Mesenchymal stem cell (in vitro differentiated cells and primary cell): ENCODE data around the gene MCOLN1. TPM values are rescaled to one million over a fixed set of nuclear protein-coding genes. Genes with fewer than 3 reads are reported as not detected.

ENCODE experiments used
- DNase-seq: peaks from one replicate; pipeline ENCODE4 v3.0.0-alpha.2; 2013
- H2AFZ ChIP-seq: one replicate; pipeline ENCODE4 v1.6.1; 2013; ENCODE audit warnings: low read depth, mild to moderate bottlenecking, control low read depth, inconsistent platforms, low read length, moderate library complexity
- H2AK5ac ChIP-seq: 2 replicates; pipeline ENCODE4 v1.6.1; 2013; ENCODE audit warnings: low read length, moderate library complexity, mild to moderate bottlenecking, inconsistent platforms; ENCODE audit not compliant: severe bottlenecking
- H2BK120ac ChIP-seq: one replicate; pipeline ENCODE4 v1.6.1; 2013; ENCODE audit warnings: low read depth, mild to moderate bottlenecking, inconsistent platforms, low read length, moderate library complexity
- H2BK12ac ChIP-seq, 2 experiments: one replicate each; pipeline ENCODE4 v1.6.1; 2013; ENCODE audit warnings: inconsistent platforms in 2 of 2, low read length in 2 of 2, mild to moderate bottlenecking in 2 of 2, moderate library complexity in 2 of 2, control low read depth in 1 of 2
- H2BK15ac ChIP-seq: one replicate; pipeline ENCODE4 v1.6.1; 2013; ENCODE audit warnings: mild to moderate bottlenecking, low read depth, inconsistent platforms; ENCODE audit not compliant: poor library complexity, severe bottlenecking
- H2BK5ac ChIP-seq: 2 replicates; pipeline ENCODE4 v1.6.1; 2013; ENCODE audit warnings: low read depth, mild to moderate bottlenecking, low read length, control low read depth, inconsistent platforms; ENCODE audit not compliant: poor library complexity, severe bottlenecking
- H3K14ac ChIP-seq, 2 experiments: one replicate each; pipeline ENCODE4 v1.6.1; 2013; ENCODE audit warnings: inconsistent platforms in 2 of 2, low read length in 2 of 2, control low read depth in 1 of 2, mild to moderate bottlenecking in 1 of 2, moderate library complexity in 1 of 2
- H3K18ac ChIP-seq, 2 experiments: one replicate each; pipeline ENCODE4 v1.6.1; 2013; ENCODE audit warnings: inconsistent platforms in 2 of 2, low read length in 2 of 2, control low read depth in 1 of 2, low read depth in 1 of 2, mild to moderate bottlenecking in 1 of 2
- H3K23ac ChIP-seq, 2 experiments: one replicate each; pipeline ENCODE4 v1.6.1; 2013; ENCODE audit warnings: inconsistent platforms in 2 of 2, low read length in 2 of 2, mild to moderate bottlenecking in 2 of 2, moderate library complexity in 2 of 2, control low read depth in 1 of 2
- H3K27ac ChIP-seq: 2 replicates; pipeline ENCODE4 v1.5.1; 2013; ENCODE audit warnings: mild to moderate bottlenecking, moderate library complexity, low read length, control low read depth, inconsistent platforms; ENCODE audit not compliant: poor library complexity, severe bottlenecking
- H3K27me3 ChIP-seq, 2 experiments: 2 replicates each; pipeline versions ENCODE4 v1.6.1 to v1.7.0; 2013; ENCODE audit warnings: low read length in 2 of 2, mild to moderate bottlenecking in 2 of 2, moderate library complexity in 2 of 2, control low read depth in 1 of 2, inconsistent platforms in 1 of 2; ENCODE audit not compliant: control insufficient read depth in 1 of 2, insufficient read depth in 1 of 2
- H3K36me3 ChIP-seq, 2 experiments: 2 replicates each; pipeline versions ENCODE4 v1.6.1 to v1.7.0; 2013; ENCODE audit warnings: low read length in 2 of 2, control low read depth in 1 of 2, inconsistent platforms in 1 of 2, low read depth in 1 of 2, mild to moderate bottlenecking in 1 of 2; ENCODE audit not compliant: insufficient read depth in 2 of 2, control insufficient read depth in 1 of 2
- H3K4ac ChIP-seq, 2 experiments: one replicate each; pipeline ENCODE4 v1.6.1; 2013; ENCODE audit warnings: inconsistent platforms in 2 of 2, low read length in 2 of 2, mild to moderate bottlenecking in 2 of 2, moderate library complexity in 2 of 2, control low read depth in 1 of 2, low read depth in 1 of 2
- H3K4me1 ChIP-seq: 2 replicates; pipeline ENCODE4 v1.6.1; 2013; ENCODE audit warnings: low read depth, low read length, control low read depth; ENCODE audit not compliant: control insufficient read depth, insufficient read depth
- H3K4me2 ChIP-seq: 2 replicates; pipeline ENCODE4 v1.6.1; 2013; ENCODE audit warnings: low read length, mild to moderate bottlenecking, inconsistent platforms; ENCODE audit not compliant: poor library complexity, severe bottlenecking
- H3K4me3 ChIP-seq, 2 experiments: 2 replicates each; pipeline versions ENCODE4 v1.5.1 to v1.7.0; 2013; ENCODE audit warnings: low read length in 2 of 2, mild to moderate bottlenecking in 2 of 2, control low read depth in 1 of 2, low read depth in 1 of 2; ENCODE audit not compliant: insufficient read depth in 1 of 2
- H3K79me1 ChIP-seq: replicated peaks from 2 replicates; pipeline ENCODE4 v1.6.1; 2013; ENCODE audit warnings: mild to moderate bottlenecking, control low read depth, low read length, inconsistent platforms; ENCODE audit not compliant: poor library complexity, severe bottlenecking
- H3K9ac ChIP-seq: 2 replicates; pipeline ENCODE4 v1.7.0; 2013; ENCODE audit warnings: mild to moderate bottlenecking, low read length, moderate library complexity
- H3K9me3 ChIP-seq: 2 replicates; pipeline ENCODE4 v1.7.0; 2013; ENCODE audit warnings: mild to moderate bottlenecking, low read length; ENCODE audit not compliant: control insufficient read depth
- H4K8ac ChIP-seq: one replicate; pipeline ENCODE4 v1.6.1; 2013; ENCODE audit warnings: inconsistent platforms, mild to moderate bottlenecking, low read length, moderate library complexity
- H4K91ac ChIP-seq: one replicate; pipeline ENCODE4 v1.6.1; 2013; ENCODE audit warnings: mild to moderate bottlenecking, low read length, inconsistent platforms
- WGBS: methylation state at CpG from one replicate; pipeline ENCODE4 v1.1.7; 2013; ENCODE audit warnings: mixed read lengths; 5-methylcytosine and 5-hydroxymethylcytosine counted together
- polyA plus RNA-seq, 2 experiments: library from polyadenylated mRNA; stranded (reverse); fragments of 200-250 nt; gene quantifications; one replicate each; pipeline ENCODE4 v1.2.3, GENCODE V29; 2013

Gene MCOLN1
- 37.2 TPM for polyA plus RNA-seq (2013, experiment 1 of 2)
- 35.0 TPM for polyA plus RNA-seq (2013, experiment 2 of 2)

DNA sequence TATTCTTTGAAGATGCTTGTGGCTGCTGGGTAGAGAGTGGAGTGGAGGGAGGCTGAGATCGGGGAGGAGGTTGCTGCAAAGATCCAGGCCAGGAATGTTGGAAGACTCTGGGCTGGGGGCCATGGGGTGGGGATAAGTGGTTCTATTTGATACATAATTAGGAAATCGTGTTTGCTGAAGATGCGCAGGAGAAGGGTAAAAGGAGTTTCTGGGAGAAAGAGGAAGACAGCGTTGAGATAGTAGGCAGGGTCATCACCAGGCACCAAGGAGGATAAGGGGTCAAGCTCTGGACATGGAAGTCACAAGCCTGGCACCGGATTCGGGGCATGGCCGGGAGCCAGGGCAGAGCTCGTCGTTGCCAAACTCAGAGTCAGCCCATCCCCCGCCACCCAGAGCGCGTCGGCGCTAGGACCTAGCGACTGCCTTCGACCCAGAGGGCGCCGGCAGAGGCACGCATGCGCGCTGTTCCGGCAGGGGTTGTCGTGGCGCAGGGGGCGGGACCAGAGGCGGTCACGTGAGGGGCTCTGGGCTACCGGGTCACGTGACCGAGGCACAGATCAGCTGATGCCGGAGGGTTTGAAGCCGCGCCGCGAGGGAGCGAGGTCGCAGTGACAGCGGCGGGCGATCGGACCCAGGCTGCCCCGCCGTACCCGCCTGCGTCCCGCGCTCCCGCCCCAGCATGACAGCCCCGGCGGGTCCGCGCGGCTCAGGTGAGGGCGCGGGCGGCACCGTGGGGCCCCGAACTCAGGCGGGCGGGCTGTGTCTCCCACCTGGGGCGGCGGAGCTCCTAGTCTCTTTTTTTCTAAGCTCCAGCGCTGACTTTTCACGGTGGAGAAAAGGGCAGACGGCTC lies at the start of gene MCOLN1:
Gene MCOLN1, plus strand, starts transcription at position 553 of the 851 bp plus-strand sequence. Its CDS starts 127 bp downstream, at position 680.
- WGBS: 1% methylated on average over 65 of the region's 65 CpGs
- H3K4me3 ChIP-seq: peak within 1 kb of the TSS; percentile 95 to 96
- peak within 1 kb of the TSS; percentile 29 to 65 for H3K23ac ChIP-seq
- peak within 1 kb of the TSS; percentile 39 for H4K8ac ChIP-seq
- no peaks in the 10 kb centered on the region for H3K27me3 ChIP-seq
- H2BK120ac ChIP-seq: peak within 1 kb of the TSS; percentile 23
- DNase-seq: peak; percentile 96
- H3K4me2 ChIP-seq: peak within 1 kb of the TSS; percentile 96
- H2BK12ac ChIP-seq: peak within 1 kb of the TSS; percentile 6 to 73
- peak within 1 kb of the TSS; percentile 38 for H2AK5ac ChIP-seq
- peak within 1 kb of the TSS; percentile 46 to 94 for H3K18ac ChIP-seq
- no peak within 1 kb of the TSS for H3K27ac ChIP-seq
- peak within 1 kb of the TSS; percentile 47 to 97 for H3K4ac ChIP-seq
- peak within 1 kb of the TSS; percentile 91 for H3K9ac ChIP-seq
- no peaks in the 10 kb centered on the region for H3K9me3 ChIP-seq
- peak within 1 kb of the TSS in 1 of 2 experiments; percentile 94 for H3K14ac ChIP-seq
- H2BK15ac ChIP-seq: peak within 1 kb of the TSS; percentile 36
- peak within 1 kb of the TSS; percentile 42 for H2AFZ ChIP-seq
- H4K91ac ChIP-seq: peak within 1 kb of the TSS; percentile 36
- peaks cover 44% of the 10 kb centered on the region for H3K79me1 ChIP-seq
- H2BK5ac ChIP-seq: no peak within 1 kb of the TSS
- H3K4me1 ChIP-seq: peaks cover 15% of the 10 kb centered on the region
- peaks cover 41 to 47% of the 10 kb centered on the region in 2 experiments for H3K36me3 ChIP-seq

DNA sequence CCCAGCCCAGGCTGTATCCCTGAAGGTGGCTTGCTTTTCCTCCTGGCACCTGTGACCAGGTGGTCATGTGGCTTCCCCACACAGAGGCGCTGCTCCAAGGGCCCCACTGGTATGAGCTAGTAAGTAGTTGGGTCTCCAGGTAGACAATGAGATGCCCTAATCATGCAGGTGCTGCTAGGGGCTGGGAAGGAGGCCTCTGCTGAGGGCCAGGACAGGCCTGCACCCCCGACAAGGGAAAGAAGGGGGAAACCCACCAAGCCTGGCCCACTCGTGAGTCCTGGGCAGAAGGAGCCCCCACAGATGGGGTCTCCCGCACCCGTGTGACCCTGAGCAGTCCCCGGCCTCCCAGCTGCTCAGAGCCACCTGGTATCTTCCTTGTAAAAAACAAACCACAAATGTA lies 46.8 kb upstream of the MCOLN1 start:
- H3K79me1 ChIP-seq: no peaks in the 10 kb centered on the region
- WGBS: 97% methylated on average over 6 of the region's 6 CpGs

DNA sequence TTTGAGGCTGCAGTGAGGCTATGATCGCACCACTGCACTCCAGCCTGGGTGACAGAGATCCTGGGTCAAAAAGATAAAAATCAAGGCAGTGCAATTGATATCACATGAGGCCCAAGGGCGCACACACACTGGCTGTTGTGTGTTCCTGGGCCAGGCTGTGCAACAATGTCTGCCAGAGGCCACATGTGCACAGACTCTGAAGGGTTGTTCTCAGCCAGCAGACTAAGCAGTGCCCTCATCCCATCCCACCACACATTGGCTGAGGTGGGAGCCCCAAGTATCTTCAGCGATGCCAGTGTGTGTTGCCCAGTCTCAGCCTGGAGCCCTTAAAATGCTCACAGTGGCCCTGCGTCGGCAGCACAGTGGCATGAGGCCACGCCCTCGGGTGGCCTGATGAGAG lies 46.2 kb upstream of the MCOLN1 start:
- no peak overlapping the region for H2BK120ac ChIP-seq
- no peak overlapping the region for H3K4me3 ChIP-seq
- H3K9ac ChIP-seq: no peak overlapping the region
- no peak overlapping the region for H3K14ac ChIP-seq
- 97% methylated on average over 7 of the region's 7 CpGs for WGBS
- no peak overlapping the region for H2AK5ac ChIP-seq
- no peak overlapping the region for H3K18ac ChIP-seq
- no peak overlapping the region for H2BK5ac ChIP-seq
- DNase-seq: no peak
- H3K23ac ChIP-seq: no peak overlapping the region
- H3K4ac ChIP-seq: no peak overlapping the region
- H4K8ac ChIP-seq: no peak overlapping the region
- no peaks in the 10 kb centered on the region for H3K27me3 ChIP-seq
- no peak overlapping the region for H3K4me2 ChIP-seq
- H2BK12ac ChIP-seq: no peak overlapping the region
- H3K9me3 ChIP-seq: no peaks in the 10 kb centered on the region
- H2AFZ ChIP-seq: no peak overlapping the region
- peaks cover 11 to 44% of the 10 kb centered on the region in 2 experiments for H3K36me3 ChIP-seq
- no peak overlapping the region for H2BK15ac ChIP-seq
- no peaks in the 10 kb centered on the region for H3K79me1 ChIP-seq
- no peak overlapping the region for H3K27ac ChIP-seq
- H3K4me1 ChIP-seq: peaks cover 8% of the 10 kb centered on the region
- no peak overlapping the region for H4K91ac ChIP-seq

More for the DNA sequence above, 46.8 kb upstream of the MCOLN1 start:
- Histone ChIP-seq H3K14ac (no peak overlapping the region), H2AK5ac (no peak overlapping the region), H3K9me3 (no peaks in the 10 kb centered on the region), H2AFZ (no peak overlapping the region), H3K9ac (no peak overlapping the region), H2BK120ac (no peak overlapping the region), H4K91ac (no peak overlapping the region), H3K18ac (no peak overlapping the region), H3K27ac (no peak overlapping the region), H3K23ac (no peak overlapping the region), H4K8ac (no peak overlapping the region), H3K4me1 (peaks cover 8% of the 10 kb centered on the region), H2BK5ac (no peak overlapping the region), H3K27me3 (no peaks in the 10 kb centered on the region), H3K4ac (no peak overlapping the region), H2BK15ac (no peak overlapping the region), H3K36me3 (peaks cover 17 to 50% of the 10 kb centered on the region in 2 experiments), H3K4me3 (no peak overlapping the region), H2BK12ac (no peak overlapping the region), H3K4me2 (no peak overlapping the region)
- no peak for DNase-seq

- peaks cover 7% of the 10 kb centered on the region for H3K4me1 ChIP-seq
- H4K91ac ChIP-seq: no peak overlapping the region
- no peak overlapping the region for H3K14ac ChIP-seq
- no peak overlapping the region for H3K4me2 ChIP-seq
- no peak overlapping the region for H2BK15ac ChIP-seq
- no peak overlapping the region for H4K8ac ChIP-seq
- H3K9ac ChIP-seq: no peak overlapping the region
- H3K27ac ChIP-seq: no peak overlapping the region
- peaks cover 6 to 37% of the 10 kb centered on the region in 2 experiments for H3K36me3 ChIP-seq
- no peak overlapping the region for H2BK5ac ChIP-seq
- no peak overlapping the region for H3K23ac ChIP-seq
- H3K79me1 ChIP-seq: no peaks in the 10 kb centered on the region
- WGBS: 86% methylated on average over 19 of the region's 35 CpGs
- no peaks in the 10 kb centered on the region for H3K9me3 ChIP-seq
- no peaks in the 10 kb centered on the region for H3K27me3 ChIP-seq
- H2BK12ac ChIP-seq: no peak overlapping the region
- H3K4ac ChIP-seq: no peak overlapping the region
- H2BK120ac ChIP-seq: no peak overlapping the region
- DNase-seq: no peak
- no peak overlapping the region for H2AK5ac ChIP-seq
- H2AFZ ChIP-seq: no peak overlapping the region
- no peak overlapping the region for H3K18ac ChIP-seq
- no peak overlapping the region for H3K4me3 ChIP-seq
Measured at GRCh38 chr19:7476777-7477494, 45.5 kb upstream of the MCOLN1 start.
